GM21381 (cell line): Measurements from ENCODE around the gene LSG1.

Experiments used
- ATAC-seq: cut with Tn5 transposase; IDR thresholded peaks from one replicate; pipeline ENCODE4 v1.9.1; 2021; ENCODE audit warnings: mild to moderate bottlenecking, moderate library complexity; ENCODE audit not compliant: unreplicated experiment

LSG1 gene

GRCh38 chr3:194687638-194688199 is 15.7 kb upstream of the LSG1 start:
- peak; percentile 37 for ATAC-seq

DNA sequence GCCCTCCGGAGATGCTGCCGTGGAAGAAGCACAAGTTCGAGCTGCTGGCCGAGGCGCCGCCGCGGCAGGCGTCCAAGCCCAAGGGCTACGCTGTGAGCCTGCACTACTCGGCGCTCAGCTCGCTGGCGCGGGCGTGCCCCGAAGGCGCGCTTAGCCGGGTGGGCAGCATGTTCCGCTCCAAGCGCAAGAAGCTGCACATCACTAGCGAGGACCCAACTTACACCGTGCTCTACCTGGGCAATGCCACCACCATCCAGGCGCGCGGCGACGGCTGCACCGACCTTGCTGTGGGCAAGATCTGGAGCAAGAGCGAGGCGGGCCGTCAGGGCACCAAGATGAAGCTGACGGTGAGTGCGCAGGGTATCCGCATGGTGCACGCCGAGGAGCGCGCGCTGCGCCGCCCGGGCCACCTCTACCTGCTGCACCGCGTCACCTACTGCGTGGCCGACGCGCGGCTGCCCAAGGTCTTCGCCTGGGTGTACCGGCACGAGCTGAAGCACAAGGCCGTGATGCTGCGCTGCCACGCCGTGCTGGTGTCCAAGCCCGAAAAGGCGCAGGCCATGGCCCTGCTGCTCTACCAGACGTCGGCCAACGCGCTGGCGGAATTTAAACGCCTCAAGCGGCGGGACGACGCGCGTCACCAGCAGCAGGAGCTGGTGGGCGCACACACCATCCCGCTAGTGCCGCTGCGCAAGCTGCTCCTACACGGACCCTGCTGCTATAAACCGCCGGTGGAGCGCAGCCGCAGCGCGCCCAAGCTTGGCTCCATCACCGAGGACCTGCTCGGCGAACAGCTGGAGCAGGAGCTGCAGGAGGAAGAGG is 15.0 kb upstream of the LSG1 start:
- no peak for ATAC-seq

DNA sequence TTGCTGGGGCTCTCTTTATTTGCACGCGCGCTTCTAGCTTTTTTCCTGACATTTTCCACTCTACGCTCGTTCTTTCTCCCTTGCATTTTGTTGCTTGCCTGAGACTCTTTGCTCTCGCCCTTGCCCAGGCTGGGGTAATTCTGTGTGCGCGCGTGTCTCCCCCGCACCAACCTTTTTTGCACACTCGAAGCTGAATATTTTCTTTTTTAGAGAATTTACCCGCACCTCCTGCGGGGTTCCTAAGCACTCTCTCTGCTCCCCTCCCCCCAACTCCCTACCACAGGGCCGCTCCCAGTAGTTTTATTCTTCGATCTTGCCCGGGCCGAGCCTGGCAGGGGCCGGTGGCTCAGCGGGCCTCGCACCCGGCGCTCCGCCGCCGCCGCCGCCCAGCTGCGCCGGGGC is 14.4 kb upstream of the LSG1 start:
- ATAC-seq, result no peak

DNA sequence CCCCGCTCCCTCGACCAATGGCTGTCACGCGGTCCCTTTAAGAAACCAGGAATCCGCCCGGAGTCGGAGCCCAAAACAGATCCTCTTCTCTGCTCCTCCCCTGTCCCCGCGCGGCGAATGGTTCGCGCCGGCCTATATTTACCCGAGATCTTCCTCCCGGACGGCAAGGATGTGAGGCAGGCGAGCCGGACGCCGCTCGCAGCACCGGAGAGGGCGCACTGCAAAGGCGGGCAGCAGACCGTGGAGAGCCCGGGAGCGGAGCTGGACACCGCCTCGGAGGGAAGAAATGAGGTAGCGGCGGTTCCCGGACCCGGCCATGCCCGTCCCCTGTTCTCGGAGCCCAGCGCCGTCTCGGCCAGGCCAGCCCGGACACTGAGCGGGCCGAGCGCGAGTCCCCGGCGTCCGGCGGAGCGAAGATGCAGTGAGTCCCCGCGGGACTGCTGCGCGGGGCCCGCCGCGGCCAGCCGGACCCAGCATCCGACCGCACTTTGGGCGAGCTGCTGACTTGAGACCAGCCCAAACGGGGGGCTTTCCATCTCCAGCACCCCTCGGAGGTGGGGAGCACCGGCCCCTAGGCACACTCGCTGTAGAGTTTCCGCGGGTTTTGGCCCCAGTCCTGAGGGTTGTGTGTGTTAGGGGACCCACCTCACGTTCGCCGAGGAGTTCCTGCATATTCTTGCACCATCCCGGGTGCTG is 13.9 kb upstream of the LSG1 start, which contains the start of gene FAM43A:
TSS of gene FAM43A (plus strand) at position 166 of the 696 bp plus-strand sequence. CDS start 944 bp downstream, outside the sequence.
- ATAC-seq, result peak; percentile 33

- peak; percentile 9 for ATAC-seq
Measured at GRCh38 chr3:194685065-194685717, 13.2 kb upstream of the LSG1 start.

DNA sequence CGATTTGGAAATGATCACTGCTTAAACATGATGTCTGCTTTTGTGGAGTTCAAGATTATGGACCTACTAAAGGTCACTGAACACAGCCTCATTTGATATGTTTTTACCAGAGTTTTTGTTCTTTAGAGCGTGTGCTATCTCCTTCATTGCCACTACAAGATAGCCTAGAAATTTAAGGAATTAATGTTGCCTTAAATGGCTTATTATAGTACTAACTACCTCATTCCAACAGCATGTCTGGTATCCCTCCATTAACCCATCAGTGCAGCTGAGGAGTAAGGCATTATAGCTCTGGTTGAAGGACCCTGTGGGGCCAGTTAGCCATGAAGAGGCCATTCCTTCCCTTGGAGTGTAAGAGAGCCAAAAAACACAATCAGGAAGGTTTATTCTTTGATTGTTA is 11.4 kb upstream of the LSG1 start:
- no peak for ATAC-seq

DNA sequence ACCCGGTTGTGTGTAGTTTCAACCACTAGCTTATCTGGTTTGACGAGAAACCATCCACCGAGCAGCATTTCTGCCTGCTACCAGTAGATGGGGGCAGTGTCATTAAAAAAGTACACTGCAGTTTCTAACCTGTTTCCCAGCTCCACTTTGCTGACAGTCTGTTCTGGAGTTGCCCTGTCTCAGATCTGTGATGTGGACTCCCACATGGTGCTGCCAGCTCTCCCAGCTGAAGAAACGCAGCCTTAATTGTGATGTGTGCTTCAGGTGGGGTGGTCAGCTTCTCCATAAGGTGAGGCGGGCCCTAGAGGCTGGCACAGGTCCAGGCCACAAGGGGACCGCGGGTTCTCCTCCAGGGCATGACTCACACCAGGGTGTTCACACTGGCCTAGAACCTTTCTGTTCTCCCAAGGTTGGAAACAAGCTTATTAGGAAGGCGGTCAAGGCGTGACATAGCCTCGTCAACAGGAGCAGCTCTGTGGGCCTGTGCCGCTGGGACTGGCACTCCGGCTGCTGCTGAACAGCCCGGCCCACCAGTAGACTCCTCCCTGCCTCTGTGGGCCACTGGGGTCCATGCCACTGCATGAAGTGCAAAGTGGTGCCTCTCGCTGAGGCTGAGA is 10.8 kb upstream of the LSG1 start:
- peak; percentile 57 for ATAC-seq

GRCh38 chr3:194682189-194682693 is 10.2 kb upstream of the LSG1 start:
- ATAC-seq, result no peak

GRCh38 chr3:194680888-194681615 is 9.1 kb upstream of the LSG1 start:
- ATAC-seq, result no peak

DNA sequence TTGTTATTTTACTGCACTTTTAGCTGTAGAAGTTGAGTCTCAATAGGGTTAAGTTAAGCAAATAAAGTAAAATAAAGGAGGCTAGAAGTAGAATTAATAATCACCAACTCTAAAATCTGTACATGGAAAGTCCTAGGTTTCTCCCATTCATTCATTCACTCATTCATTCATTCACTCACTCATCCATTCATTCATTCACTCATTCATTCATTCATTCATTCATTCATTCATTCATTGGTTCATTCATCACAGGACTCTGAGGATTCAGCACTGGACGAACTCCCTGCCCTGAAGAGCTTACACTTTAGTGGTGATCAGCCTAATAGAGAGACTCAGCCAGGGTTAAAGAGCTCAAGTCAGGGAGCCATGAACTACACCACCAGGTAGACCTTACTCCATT is 4.5 kb upstream of the LSG1 start:
- no peak for ATAC-seq

DNA sequence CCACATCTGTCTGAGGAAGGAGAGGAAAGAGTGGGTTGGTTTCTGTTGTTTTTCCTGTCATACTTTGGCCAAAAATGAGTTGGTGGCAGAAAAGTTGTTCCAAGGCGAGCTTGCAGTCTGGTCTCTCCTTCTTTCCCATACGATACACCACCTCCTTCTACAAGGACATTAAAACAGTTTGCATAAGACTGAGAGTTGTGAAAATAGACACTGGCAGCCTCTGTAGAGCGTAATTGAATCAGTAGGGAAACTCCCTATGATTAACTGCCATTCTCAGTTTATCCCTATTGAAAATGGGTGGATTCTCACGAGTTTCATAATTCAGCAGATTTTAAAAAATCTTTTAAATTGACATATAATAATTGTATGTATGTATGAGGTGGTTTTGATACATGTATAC is 3.7 kb upstream of the LSG1 start:
- ATAC-seq, result no peak

GRCh38 chr3:194675081-194675640 is 3.2 kb upstream of the LSG1 start:
- no peak for ATAC-seq

DNA sequence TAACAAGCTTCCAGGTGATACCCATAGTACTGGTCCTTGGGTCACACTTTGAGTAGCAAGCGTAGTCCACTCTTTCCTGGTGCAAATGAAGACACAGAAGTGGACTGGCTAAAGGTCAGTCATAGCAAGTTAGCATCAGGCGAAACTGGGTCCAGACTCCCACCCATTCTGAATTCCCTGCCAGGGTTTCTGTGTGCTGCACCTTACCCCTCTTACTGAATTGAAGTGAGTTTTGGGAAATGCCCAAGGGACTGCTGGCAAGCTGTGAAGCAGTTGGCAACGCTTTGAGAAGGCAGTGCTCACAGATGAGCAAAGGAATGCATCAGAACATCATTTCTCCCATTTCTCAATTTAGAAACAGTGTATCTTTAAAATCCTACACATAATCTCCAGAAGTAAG is 1.8 kb upstream of the LSG1 start:
- ATAC-seq, result no peak

GRCh38 chr3:194672876-194673275 is 885 bp upstream of the LSG1 start:
- no peak for ATAC-seq

DNA sequence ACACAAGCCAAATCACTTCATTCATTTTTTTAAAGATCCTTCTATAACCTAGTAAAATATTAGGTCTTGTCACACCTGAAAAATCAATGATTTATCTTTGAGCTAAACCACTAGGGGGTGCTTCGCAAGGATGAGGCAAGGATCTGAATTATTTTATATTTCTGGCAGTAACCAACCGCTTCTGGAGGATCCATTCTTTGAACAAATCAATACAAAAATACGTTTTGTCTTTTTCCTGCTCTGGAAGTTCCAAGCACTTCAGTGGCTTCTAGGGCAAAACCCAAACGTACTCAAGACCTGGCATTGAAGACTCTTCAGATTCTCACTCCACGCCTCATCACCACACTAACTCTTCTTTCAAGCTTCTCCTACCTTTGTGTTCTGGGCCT is 486 bp downstream of the LSG1 start:
- ATAC-seq, result no peak

GRCh38 chr3:194667363-194667762 is 4.6 kb downstream of the LSG1 start:
- no peak for ATAC-seq

- ATAC-seq, result no peak
Measured at GRCh38 chr3:194664857-194665256, 7.1 kb downstream of the LSG1 start.

DNA sequence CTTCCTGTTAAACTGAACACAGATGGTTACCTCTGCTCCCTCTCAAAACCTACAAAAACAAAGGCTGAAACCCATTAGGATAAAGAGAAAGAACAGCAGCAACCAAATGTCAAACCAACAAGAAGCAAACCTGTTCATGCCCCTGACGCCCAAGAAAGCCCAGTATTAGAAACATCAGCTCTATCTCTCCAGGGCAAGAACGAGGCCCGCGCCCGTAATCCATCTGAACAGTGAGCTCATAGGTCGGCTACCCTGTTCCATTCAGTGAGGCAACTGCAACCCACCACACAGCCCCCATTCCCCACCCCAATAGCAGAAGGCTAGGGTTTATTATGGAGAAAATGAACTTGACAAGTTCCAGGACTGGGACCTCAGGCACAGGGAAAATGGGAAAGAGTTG is 10.0 kb downstream of the LSG1 start:
- no peak for ATAC-seq

GRCh38 chr3:194661374-194661773 is 10.6 kb downstream of the LSG1 start:
- no peak for ATAC-seq

GRCh38 chr3:194659778-194660177 is 12.2 kb downstream of the LSG1 start:
- ATAC-seq, result no peak
